DOHH2 (cell line): ENCODE data around the gene ETV6.

Experiments used
- EZH2phosphoT487 ChIP-seq: fragments of 200-600 bp; sonication (generic); IDR thresholded peaks from 2 replicates; pipeline ENCODE4 v1.6.1; 2017; ENCODE audit warnings: borderline replicate concordance, mild to moderate bottlenecking, antibody characterized with exemption, low read length, moderate library complexity, mixed read lengths
- TF ChIP-seq, protein P1 (sequence below): fragments of 200-600 bp; sonication (generic); IDR thresholded peaks from one replicate; pipeline ENCODE4 v1.5.1; 2014; ENCODE audit warnings: antibody characterized with exemption, mild to moderate bottlenecking, low read depth, low read length; ENCODE audit not compliant: poor library complexity, severe bottlenecking

DNA sequence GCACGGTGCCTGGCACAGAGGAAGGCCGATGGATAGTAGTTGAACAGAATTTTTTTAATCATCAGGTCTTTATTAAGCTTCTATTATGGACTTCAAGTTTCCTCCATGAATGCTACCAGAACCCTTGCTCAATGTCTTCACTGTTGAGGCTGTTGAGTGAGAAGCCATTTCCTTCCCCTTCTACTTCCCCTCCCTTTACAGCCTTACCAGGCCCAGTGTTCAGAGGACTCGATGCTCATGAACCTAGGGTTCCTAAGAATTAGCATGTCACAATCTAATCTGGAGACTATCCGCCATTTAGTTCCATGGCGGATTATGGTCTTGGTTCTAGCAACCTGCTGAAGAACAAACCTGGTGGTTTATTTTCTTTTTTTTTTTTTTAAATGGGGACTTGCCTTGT is 17.7 kb downstream of the ETV6 start:
- TF ChIP-seq, protein P1, sequence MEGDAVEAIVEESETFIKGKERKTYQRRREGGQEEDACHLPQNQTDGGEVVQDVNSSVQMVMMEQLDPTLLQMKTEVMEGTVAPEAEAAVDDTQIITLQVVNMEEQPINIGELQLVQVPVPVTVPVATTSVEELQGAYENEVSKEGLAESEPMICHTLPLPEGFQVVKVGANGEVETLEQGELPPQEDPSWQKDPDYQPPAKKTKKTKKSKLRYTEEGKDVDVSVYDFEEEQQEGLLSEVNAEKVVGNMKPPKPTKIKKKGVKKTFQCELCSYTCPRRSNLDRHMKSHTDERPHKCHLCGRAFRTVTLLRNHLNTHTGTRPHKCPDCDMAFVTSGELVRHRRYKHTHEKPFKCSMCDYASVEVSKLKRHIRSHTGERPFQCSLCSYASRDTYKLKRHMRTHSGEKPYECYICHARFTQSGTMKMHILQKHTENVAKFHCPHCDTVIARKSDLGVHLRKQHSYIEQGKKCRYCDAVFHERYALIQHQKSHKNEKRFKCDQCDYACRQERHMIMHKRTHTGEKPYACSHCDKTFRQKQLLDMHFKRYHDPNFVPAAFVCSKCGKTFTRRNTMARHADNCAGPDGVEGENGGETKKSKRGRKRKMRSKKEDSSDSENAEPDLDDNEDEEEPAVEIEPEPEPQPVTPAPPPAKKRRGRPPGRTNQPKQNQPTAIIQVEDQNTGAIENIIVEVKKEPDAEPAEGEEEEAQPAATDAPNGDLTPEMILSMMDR: no peak
- TF ChIP-seq EZH2phosphoT487: no peak
